GM12872 (cell line): ENCODE measurements around the gene NCBP3.

Source experiments
- CTCF ChIP-seq: IDR thresholded peaks from 3 replicates; pipeline ENCODE4 v1.5.1; 2011; ENCODE audit warnings: low read depth, mild to moderate bottlenecking, low read length, moderate library complexity; ENCODE audit not compliant: insufficient read depth

NCBP3 gene

GRCh38 chr17:3804503-3804931, 41.5 kb downstream of the NCBP3 start:
- no peak for TF ChIP-seq CTCF

- TF ChIP-seq CTCF, result no peak
Observed at GRCh38 chr17:3803308-3803640, 42.8 kb downstream of the NCBP3 start.

GRCh38 chr17:3802461-3803307, 43.4 kb downstream of the NCBP3 start:
- TF ChIP-seq CTCF, result no peak

GRCh38 chr17:3801792-3802191, 44.3 kb downstream of the NCBP3 start:
- TF ChIP-seq CTCF, result no peak

- no peak for TF ChIP-seq CTCF
Observed at GRCh38 chr17:3801347-3801746, 44.7 kb downstream of the NCBP3 start.

GRCh38 chr17:3800362-3801271, 45.4 kb downstream of the NCBP3 start, which contains the start of gene ITGAE:
TSS of gene ITGAE (minus strand) at chr17:3801188. CDS start at chr17:3801144, 44 bp downstream.
- no peak for TF ChIP-seq CTCF
